GM12892 (cell line): ENCODE data around the gene TRANK1.

Source experiments
- POLR2A ChIP-seq: IDR thresholded peaks from 2 replicates; pipeline ENCODE4 v1.6.1; 2011; ENCODE audit warnings: low read depth, low read length, control low read depth
- POLR2AphosphoS5 ChIP-seq: IDR thresholded peaks from 2 replicates; pipeline ENCODE4 v1.6.1; 2011; ENCODE audit warnings: low read depth, low read length, control low read depth
- TAF1 ChIP-seq: IDR thresholded peaks from 2 replicates; pipeline ENCODE4 v1.6.1; 2011; ENCODE audit warnings: low read depth, mild to moderate bottlenecking, control low read depth, low read length, borderline replicate concordance

DNA sequence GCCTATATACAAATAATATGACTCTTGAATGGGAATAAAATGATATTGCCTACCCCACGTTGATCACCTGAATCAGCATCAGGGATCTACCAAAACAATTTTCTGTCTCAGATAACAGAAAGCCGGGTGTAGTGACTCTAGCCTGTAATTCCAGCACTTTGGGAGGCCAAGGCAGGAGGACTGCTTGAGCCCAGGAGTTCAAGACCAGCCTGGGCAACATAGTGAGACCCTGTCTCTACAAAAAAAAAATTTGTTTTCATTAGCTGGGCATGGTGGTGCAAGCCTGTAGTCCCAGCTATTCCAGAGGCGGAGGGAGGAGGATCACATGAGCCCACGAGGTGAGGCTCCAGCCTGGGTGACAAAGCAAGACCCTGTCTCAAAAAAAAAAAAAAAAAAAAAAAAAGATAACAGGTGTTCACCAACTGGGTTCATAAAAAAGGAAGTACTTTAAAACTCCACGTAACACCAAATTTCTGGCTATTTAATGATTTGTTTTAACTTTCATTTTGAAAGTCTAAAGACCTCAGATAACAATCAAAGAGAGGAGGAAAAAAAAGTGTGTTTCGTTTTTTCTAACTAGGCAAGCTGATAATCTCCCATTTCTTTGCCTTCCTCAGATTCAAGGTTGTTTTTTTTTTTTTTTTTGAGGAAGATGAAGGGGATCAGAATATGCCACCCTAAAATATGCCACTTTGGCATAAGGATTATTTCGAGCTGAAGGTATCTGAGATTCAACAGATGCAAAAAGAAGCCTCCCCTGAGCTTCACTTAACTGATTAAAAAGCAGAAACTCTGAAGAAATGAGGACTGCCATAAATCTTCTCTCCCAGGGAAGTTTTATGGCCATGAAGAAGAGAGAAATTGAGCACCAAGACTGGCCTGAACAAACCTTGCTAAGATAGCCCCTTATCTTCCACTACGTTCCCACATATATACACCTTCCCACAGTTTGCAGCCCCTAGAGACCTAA lies 44.1 kb downstream of the TRANK1 start:
- TF ChIP-seq POLR2A (no peak), POLR2AphosphoS5 (no peak), TAF1 (no peak)
